Cardiac septum (tissue), 1 donor: ENCODE results near the gene HSPA8. TPM values are rescaled to one million over a fixed set of nuclear protein-coding genes. Genes with fewer than 3 reads are reported as not detected.
"Not testable (repeated sequence)": the region's sequence is repeated elsewhere in the genome, so short reads cannot be mapped to it uniquely, and the experiment has no call there.

Experiments used
- DNase-seq: peaks from one replicate; pipeline ENCODE4 v3.0.0-alpha.2; 2020; ENCODE audit warnings: low spot score
- intact Hi-C: fragments of 100-400 bp; cut with DNase I; formaldehyde crosslinking; loops from one replicate; pipeline ENCODE4 v1.14.0; 2022
- long read RNA-seq: library from polyadenylated mRNA; unstranded; transcript quantifications from one replicate; pipeline ENCODE4 v2.0.0, GENCODE V29; 2021
- total RNA-seq: library from RNA; stranded (reverse); fragmentation: NEBNext Ultra II Directional; extraction: Animal tissue kit (Norgen Biotek cat#: 25700); gene quantifications from one replicate; pipeline ENCODE4 v1.2.1, GENCODE V29; 2021
- donor health status: DM: no; HTN: no; CAD: no.

The HSPA8 gene
- total RNA-seq = 1,191 TPM
- long read RNA-seq, transcript HSPA8-211 (5 exons, 1,509 nt) = minor isoform, 24 of 2,919 reads
- long read RNA-seq, transcript HSPA8-201 (8 exons, 2,186 nt) = minor isoform, 14 of 2,919 reads
- long read RNA-seq, transcript HSPA8-208 (3 exons, 740 nt) = minor isoform, 233 of 2,919 reads
- long read RNA-seq, transcript HSPA8-224 (9 exons, 2,463 nt) = major isoform, 2,508 of 2,919 reads
- long read RNA-seq, partial matches to known transcripts = 80 of 2,919 reads
- long read RNA-seq, other reads (novel, unspliced or antisense) = 42 of 2,919 reads

- DNase-seq = peak; percentile 85
- intact Hi-C loops = loop anchor here (5.0 to 10.0 kb wide), 2 partner anchors 41 to 407 kb away; partner anchors contain the start of gene UBASH3B
These were observed at the start of gene HSPA8 for GRCh38 chr11:123061403-123062157. TSS of gene HSPA8 (minus strand) at chr11:123062136. CDS start at chr11:123061324, 812 bp downstream.

GRCh38 chr11:123111465-123111864 lies 49.5 kb upstream of the HSPA8 start:
- intact Hi-C loops = loop anchor here (2.0 to 10.0 kb wide), 2 partner anchors 135 to 363 kb away; no protein-coding TSS in a partner anchor
- DNase-seq = no peak

- no peak for DNase-seq
- intact Hi-C loops = loop anchor here (2.0 to 10.0 kb wide), 2 partner anchors 136 to 364 kb away; no protein-coding TSS in a partner anchor
These were observed 48.5 kb upstream of the HSPA8 start for GRCh38 chr11:123110397-123110796.

GRCh38 chr11:123107945-123108495 lies 46.1 kb upstream of the HSPA8 start:
- no peak for DNase-seq
- intact Hi-C loops = no loop called here

GRCh38 chr11:123104697-123105096 lies 42.8 kb upstream of the HSPA8 start:
- intact Hi-C loops = loop anchor here (5.0 kb wide), 1 partner anchor 42 kb away; the partner anchor contains the start of gene HSPA8
- no peak for DNase-seq

GRCh38 chr11:123103326-123103980 lies 41.5 kb upstream of the HSPA8 start:
- intact Hi-C loops = loop anchor here (5.0 kb wide), 1 partner anchor 41 kb away; the partner anchor contains the start of gene HSPA8
- DNase-seq = no peak

GRCh38 chr11:123100379-123101085 lies 38.6 kb upstream of the HSPA8 start:
- intact Hi-C loops = loop anchor here (5.0 kb wide), 1 partner anchor 38 kb away; the partner anchor contains the start of gene HSPA8
- no peak for DNase-seq

- intact Hi-C loops = no loop called here
- no peak for DNase-seq
These were observed 37.1 kb upstream of the HSPA8 start for GRCh38 chr11:123098990-123099389.

GRCh38 chr11:123093739-123094138 lies 31.8 kb upstream of the HSPA8 start:
- intact Hi-C loops = no loop called here
- no peak for DNase-seq

- intact Hi-C loops = no loop called here
- no peak for DNase-seq
These were observed 29.6 kb upstream of the HSPA8 start for GRCh38 chr11:123091506-123091905.

GRCh38 chr11:123090168-123090567 lies 28.2 kb upstream of the HSPA8 start:
- DNase-seq, intact Hi-C loops: not testable (repeated sequence)

GRCh38 chr11:123088896-123089295 lies 27.0 kb upstream of the HSPA8 start:
- DNase-seq, intact Hi-C loops: not testable (repeated sequence)

- intact Hi-C loops, DNase-seq: not testable (repeated sequence)
These were observed 25.7 kb upstream of the HSPA8 start for GRCh38 chr11:123087657-123088056.

- no peak for DNase-seq
These were observed 24.4 kb upstream of the HSPA8 start for GRCh38 chr11:123086305-123086704.

GRCh38 chr11:123085497-123085896 lies 23.6 kb upstream of the HSPA8 start:
- intact Hi-C loops = no loop called here
- no peak for DNase-seq

More at GRCh38 chr11:123086305-123086704, 24.4 kb upstream of the HSPA8 start:
- intact Hi-C loops = no loop called here

- intact Hi-C loops = no loop called here
- no peak for DNase-seq
These were observed 22.5 kb upstream of the HSPA8 start for GRCh38 chr11:123084454-123084853.

GRCh38 chr11:123083623-123084029 lies 21.7 kb upstream of the HSPA8 start:
- peak; percentile 93 for DNase-seq
- intact Hi-C loops = no loop called here

GRCh38 chr11:123082977-123083376 lies 21.0 kb upstream of the HSPA8 start:
- DNase-seq = no peak
- intact Hi-C loops = no loop called here

- DNase-seq = no peak
- intact Hi-C loops = no loop called here
These were observed 18.1 kb upstream of the HSPA8 start for GRCh38 chr11:123080015-123080414.
